ENCODE measurements around the gene PLK5.

Gene PLK5

GRCh38 chr19:1574354-1575136 lies 50.7 kb downstream of the PLK5 start:
- in situ Hi-C loops (cut with HindIII; ENCODE audit: low sequenced_read_pairs), result no loop called here

DNA sequence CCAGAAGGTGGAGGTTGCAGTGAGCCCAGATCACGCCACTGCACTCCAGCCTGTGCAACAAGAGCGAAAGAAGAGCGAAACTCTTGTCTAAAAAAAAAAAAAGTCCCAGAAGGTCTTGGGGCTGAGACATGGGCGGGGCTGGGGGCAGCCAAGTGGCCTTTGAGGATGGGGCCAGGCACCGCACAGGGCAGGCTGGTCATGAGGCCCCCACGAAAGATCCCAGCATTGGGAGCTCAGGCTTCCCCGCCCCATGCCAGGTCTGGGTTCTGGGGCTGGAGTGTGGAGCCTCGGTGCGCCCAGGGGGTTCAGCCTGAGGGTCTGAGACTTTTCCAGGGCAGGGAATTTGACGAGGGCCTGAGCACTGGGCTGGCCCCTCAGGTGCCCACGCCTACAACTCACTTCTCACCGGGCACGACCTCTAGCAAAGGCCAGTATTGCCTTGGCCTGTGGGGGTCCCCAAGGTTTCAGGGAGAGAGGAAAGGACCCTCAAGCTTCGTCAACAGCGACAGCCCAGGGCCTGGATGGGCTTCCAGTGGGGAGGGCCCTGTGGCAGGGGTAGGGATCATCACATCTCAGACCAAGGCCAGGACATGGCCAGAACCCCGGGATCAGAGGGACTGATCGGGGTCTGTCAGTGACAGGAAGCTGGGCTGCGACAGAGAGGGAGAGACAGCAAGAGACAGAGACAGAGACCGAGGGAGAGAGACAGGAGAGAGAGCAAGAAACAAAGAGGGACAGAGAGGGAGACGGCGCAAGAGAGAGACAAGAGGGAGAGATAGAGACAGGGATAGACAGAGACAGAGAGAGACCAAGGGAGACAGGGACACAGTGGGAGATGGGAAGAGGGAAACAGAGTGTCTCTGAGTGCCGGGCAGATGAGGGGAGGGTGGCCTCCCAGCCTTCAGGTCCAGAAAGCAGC lies 51.7 kb downstream of the PLK5 start:
- in situ Hi-C loops (cut with HindIII; ENCODE audit: low sequenced_read_pairs), result no loop called here

GRCh38 chr19:1576242-1577089 lies 52.6 kb downstream of the PLK5 start:
- in situ Hi-C loops (cut with HindIII; ENCODE audit: low sequenced_read_pairs), result no loop called here

GRCh38 chr19:1577090-1577928 lies 53.4 kb downstream of the PLK5 start:
- in situ Hi-C loops (cut with HindIII; ENCODE audit: low sequenced_read_pairs), result no loop called here

DNA sequence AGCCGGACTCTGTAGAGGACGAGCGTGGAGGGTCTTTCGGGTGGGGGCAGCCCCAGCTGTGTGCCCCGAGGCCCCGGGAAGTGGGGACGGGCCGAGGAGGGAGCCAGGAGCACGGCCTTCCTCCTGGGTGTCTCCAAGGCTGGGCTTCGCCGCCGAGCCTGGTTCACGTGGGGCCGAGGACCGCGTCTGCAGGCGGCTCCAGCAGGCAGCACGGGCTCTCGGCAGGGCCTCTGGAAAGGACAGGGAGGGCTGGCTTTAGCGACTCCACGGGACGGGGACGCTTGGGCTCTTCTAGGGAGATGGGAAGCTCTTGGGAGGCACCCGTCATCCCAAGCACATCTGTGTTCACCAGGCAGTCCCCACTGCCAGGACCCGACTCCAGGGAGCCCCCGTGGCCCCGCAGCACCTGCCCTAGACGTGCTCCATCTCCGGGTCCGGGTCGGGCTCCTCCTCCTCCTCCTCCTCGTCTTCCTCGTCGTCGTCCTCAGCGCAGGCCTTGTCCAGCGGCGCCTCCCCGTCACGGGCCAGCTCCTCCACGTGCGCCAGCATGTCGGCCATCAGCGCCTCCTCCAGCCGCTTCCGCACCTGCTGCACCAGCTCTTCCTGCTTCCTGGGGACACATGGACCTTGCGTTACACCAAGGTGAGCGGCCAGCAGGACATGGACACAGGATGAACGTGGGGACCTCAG lies 54.2 kb downstream of the PLK5 start:
- in situ Hi-C loops (cut with HindIII; ENCODE audit: low sequenced_read_pairs), result no loop called here

DNA sequence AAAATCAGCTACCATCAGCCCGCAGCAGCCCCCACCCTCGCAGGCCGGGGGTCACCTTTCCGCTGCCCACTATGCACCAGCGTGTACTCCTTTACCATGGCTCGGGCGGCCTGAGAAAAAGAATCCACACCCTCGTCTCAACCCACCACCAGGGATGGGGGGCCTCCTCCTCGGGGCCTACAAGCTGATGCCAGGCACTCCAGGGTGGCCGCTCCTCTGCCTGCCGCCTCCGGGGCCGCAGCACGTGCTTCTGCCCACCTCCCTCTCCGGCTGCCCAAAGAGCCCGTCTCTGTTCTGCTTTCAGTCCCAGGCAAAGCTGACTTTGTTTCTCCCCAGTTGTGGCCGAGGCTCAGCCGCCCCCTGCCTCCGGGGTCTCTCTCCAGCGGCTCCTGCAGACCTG lies 55.3 kb downstream of the PLK5 start:
- in situ Hi-C loops (cut with HindIII; ENCODE audit: low sequenced_read_pairs), result no loop called here

GRCh38 chr19:1580382-1580781 lies 56.5 kb downstream of the PLK5 start:
- in situ Hi-C loops (cut with HindIII; ENCODE audit: low sequenced_read_pairs), result no loop called here

- in situ Hi-C loops (cut with HindIII; ENCODE audit: low sequenced_read_pairs), result no loop called here
Measured at GRCh38 chr19:1580957-1581356, 57.1 kb downstream of the PLK5 start.

GRCh38 chr19:1582201-1582600 lies 58.3 kb downstream of the PLK5 start:
- in situ Hi-C loops (cut with HindIII; ENCODE audit: low sequenced_read_pairs), result no loop called here

DNA sequence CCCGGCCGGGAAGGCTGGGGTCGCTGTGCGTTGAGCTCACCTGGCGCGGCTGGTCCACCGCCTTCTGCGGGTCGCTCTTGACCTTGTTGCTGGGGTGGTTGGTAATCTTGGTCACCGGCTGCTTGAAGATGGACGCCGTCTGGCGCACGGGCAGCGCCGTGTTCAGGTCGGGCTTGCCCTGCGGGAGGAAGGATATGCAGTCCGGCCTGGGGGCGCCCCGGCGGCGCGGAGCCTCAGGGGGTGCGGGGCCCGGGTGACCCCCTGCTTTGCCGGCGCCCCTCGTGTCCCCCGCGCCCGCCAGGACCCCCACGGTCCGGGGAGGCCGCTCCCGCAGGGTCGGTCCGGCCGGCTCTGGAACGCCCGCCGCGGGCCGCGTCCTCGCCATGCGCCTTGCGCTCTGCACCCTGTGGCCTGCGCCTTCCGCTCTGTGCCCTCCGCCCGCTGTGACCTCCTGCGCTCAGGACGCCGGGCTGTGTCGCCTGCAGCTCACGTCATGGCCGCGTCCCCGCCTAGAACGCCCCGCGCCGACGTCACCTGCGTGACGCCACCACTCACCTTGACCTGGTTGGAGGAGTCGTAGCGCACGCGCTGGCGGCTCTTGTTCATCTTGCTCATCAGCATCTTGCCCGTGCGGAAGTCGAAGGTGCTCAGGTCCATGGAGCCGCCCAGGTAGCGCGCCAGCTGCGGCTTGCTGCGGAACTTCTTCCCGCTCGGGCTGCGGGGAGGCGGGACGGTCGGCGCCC lies 60.8 kb downstream of the PLK5 start:
- in situ Hi-C loops (cut with HindIII; ENCODE audit: low sequenced_read_pairs), result loop anchor here (5.0 kb wide), 1 partner anchor 62 kb away; the partner anchor contains the start of gene PLK5

DNA sequence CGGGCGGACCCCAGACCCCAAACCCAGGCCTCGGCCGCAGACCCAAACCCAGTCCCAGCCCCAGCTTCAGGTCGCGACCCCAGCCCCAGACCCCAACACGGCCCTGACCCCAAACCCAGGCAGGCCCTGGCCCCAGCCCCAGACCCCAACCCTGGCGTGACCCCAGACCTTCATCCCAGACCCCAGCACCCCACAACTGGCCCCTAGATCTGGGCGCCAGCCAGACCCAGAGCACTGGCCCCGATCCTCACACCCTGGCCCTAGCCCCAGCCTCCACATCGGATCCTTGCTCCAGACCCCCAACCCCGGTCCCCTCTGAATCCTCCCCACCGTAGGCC lies 61.3 kb downstream of the PLK5 start:
- in situ Hi-C loops (cut with HindIII; ENCODE audit: low sequenced_read_pairs), result loop anchor here (5.0 kb wide), 1 partner anchor 63 kb away; the partner anchor contains the start of gene PLK5

Data from endothelial cell of hepatic sinusoid (primary cell).